Measurements from ENCODE around the gene BRCA1.

DNA sequence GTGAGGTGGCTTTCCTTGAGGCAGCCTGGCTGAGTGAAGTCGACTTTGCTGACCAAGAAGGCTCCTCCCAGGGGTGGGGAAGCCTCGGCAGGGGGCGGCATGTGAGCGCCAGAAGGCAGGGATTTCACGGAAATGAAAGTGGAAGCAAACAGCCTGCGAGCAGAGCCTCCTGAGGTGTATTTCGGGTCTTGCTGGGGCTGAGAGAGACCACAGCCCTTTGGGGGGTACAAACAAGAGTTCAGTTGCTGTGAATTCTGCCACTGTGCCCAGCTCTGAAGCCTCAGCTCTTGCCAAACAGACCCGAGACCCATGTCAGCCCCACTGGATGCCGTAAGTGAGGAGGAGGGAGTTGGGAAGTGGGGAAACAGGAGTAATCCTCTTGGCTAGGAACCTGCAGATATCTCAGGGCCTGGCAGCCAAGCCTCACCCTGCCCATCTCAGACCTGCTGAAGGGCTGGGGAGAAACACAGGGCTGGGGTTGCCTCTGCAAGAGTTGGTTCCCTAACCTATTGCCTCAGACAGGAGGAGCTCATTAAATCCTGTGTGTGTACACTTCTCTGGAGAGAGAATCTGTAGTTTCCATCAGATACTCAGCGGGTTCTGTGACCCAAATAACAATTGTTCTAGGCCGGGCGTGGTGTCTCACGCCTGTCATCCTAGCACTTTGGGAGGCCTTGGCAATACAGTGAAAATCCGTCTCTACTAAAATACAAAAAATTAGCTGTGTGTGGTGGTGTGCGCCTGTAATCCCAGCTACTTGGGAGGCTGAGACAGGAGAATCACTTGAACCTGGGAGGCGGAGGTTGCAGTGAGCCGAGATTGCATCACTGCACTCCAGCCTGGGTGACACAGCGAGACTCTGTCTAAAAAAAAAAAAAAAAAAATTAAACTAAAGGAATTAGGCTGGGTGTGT lies 118.3 kb downstream of the BRCA1 start, which contains the start of gene IFI35:
- peak; percentile 31 to 56 for TF ChIP-seq POLR2A (IDR thresholded peaks at IDR 0.05)
- TF ChIP-seq, protein P1, sequence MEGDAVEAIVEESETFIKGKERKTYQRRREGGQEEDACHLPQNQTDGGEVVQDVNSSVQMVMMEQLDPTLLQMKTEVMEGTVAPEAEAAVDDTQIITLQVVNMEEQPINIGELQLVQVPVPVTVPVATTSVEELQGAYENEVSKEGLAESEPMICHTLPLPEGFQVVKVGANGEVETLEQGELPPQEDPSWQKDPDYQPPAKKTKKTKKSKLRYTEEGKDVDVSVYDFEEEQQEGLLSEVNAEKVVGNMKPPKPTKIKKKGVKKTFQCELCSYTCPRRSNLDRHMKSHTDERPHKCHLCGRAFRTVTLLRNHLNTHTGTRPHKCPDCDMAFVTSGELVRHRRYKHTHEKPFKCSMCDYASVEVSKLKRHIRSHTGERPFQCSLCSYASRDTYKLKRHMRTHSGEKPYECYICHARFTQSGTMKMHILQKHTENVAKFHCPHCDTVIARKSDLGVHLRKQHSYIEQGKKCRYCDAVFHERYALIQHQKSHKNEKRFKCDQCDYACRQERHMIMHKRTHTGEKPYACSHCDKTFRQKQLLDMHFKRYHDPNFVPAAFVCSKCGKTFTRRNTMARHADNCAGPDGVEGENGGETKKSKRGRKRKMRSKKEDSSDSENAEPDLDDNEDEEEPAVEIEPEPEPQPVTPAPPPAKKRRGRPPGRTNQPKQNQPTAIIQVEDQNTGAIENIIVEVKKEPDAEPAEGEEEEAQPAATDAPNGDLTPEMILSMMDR (IDR thresholded peaks at IDR 0.05), result peak; percentile 55 to 69 (median 64)

Measured in uterus (tissue), 2 donors.